Cardiac muscle cell (in vitro differentiated cells and primary cell): ENCODE data around the gene LYSMD2. TPM values are rescaled to one million over a fixed set of nuclear protein-coding genes. Genes with fewer than 3 reads are reported as not detected.

Experiments
- DNase-seq, 2 donors: peaks; one replicate each; pipeline versions ENCODE4 v3.0.0 to v3.0.0-alpha.2; 2010 to 2017; ENCODE audit warnings: low read depth in 1 of 2, low spot score in 1 of 2
- H3K27ac ChIP-seq: fragments of 200-600 bp; sonication (generic); 2 replicates; pipeline ENCODE4 v1.5.1; 2016
- H3K27me3 ChIP-seq: fragments of 200-600 bp; sonication (generic); 2 replicates; pipeline ENCODE4 v1.6.0; 2016; ENCODE audit warnings: control low read depth
- H3K36me3 ChIP-seq: fragments of 200-600 bp; sonication (generic); 2 replicates; pipeline ENCODE4 v1.5.1; 2016; ENCODE audit warnings: control low read depth
- H3K4me1 ChIP-seq: fragments of 200-600 bp; sonication (generic); 2 replicates; pipeline ENCODE4 v1.8.1; 2017; ENCODE audit warnings: low read depth, mild to moderate bottlenecking, mixed run types
- H3K4me3 ChIP-seq: fragments of 200-600 bp; sonication (generic); 2 replicates; pipeline ENCODE4 v1.5.1; 2016; ENCODE audit warnings: mild to moderate bottlenecking
- H3K9me3 ChIP-seq: fragments of 200-600 bp; sonication (generic); 2 replicates; pipeline ENCODE4 v1.5.1; 2017; ENCODE audit warnings: low read depth, mild to moderate bottlenecking, control low read depth
- polyA plus RNA-seq: library from polyadenylated mRNA; unstranded; fragments of >200 nt; fragmentation: Nextera tagmentation; extraction: Ambion mirVana; gene quantifications from 2 replicates; pipeline ENCODE4 v1.2.1, GENCODE V29; 2016
- total RNA-seq: library from RNA; depleted of rRNA; stranded (reverse); fragments of >200 nt; gene quantifications from 2 replicates; pipeline ENCODE4 v1.2.3, GENCODE V29; 2016
- TF ChIP-seq, protein P1 (sequence below): IDR thresholded peaks from 2 replicates; pipeline ENCODE4 v1.5.1; 2012; ENCODE audit warnings: low read depth, mild to moderate bottlenecking, low read length

Gene LYSMD2
- total and polyA plus RNA-seq, 2 experiments from 2014 or later: 1.7 to 1.9 TPM

DNA sequence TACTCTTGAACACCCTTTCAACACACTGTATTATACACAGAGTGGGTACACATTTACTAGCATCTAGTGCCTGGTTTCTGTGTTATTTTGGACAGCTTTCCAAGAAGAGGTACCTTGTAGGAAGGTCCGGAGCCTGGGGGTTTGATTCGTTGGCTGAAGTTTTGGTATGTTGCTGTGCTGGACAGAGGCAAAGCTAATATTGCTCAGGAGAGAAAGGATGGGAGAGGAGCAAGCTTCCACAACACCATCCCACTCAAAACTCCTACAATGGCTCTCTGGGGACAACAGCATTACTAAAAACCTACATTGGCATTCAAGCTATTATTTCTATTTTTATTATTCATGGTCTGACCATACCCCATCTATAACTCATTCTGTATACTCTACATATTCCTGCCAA lies 1.1 kb upstream of the LYSMD2 start:
- Histone ChIP-seq H3K36me3 (no peaks in the 10 kb centered on the region), H3K9me3 (no peaks in the 10 kb centered on the region), H3K27ac (no peak overlapping the region), H3K27me3 (peaks cover 42% of the 10 kb centered on the region), H3K4me3 (no peak overlapping the region), H3K4me1 (no peaks in the 10 kb centered on the region)
- TF ChIP-seq, protein P1, sequence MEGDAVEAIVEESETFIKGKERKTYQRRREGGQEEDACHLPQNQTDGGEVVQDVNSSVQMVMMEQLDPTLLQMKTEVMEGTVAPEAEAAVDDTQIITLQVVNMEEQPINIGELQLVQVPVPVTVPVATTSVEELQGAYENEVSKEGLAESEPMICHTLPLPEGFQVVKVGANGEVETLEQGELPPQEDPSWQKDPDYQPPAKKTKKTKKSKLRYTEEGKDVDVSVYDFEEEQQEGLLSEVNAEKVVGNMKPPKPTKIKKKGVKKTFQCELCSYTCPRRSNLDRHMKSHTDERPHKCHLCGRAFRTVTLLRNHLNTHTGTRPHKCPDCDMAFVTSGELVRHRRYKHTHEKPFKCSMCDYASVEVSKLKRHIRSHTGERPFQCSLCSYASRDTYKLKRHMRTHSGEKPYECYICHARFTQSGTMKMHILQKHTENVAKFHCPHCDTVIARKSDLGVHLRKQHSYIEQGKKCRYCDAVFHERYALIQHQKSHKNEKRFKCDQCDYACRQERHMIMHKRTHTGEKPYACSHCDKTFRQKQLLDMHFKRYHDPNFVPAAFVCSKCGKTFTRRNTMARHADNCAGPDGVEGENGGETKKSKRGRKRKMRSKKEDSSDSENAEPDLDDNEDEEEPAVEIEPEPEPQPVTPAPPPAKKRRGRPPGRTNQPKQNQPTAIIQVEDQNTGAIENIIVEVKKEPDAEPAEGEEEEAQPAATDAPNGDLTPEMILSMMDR: no peak
- DNase-seq: peak in 1 of 2 donors; percentile 38

DNA sequence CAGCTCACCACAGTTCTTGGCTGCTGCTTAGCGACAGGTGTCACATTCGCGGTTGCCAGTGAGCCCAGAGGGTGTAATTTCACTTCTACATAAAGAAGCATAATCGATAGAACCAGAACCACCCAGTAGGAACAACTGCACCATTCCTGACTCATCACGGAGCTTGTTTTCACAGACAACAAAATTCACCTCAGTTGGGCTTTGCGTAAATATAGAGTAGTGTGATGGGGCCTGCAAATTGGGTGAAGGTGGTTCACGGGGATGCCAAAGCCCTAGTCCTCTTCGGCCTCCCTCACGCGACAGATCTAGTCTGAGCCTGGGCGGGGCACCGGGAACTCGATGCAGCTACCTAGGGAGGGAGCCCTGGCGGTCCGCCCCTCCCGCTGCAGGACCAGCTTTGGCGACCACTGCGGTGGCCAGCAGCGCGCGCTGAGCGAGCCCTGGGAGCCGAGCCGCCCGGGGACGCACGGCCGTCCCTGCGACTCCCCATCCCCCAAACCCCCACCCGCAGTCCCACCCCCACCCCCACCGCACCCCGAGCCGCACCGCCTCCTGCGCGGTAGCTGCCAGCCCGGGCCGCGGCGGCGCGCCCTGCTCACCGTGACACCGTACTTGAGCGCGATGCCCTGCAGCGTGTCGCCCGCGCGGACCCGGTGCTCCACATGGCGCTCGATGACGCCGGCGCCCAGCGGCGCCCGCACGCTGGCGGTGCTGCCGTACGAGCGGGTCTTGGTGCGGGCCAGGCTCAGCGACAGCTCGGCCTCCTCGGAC lies 519 bp downstream of the LYSMD2 start:
- H3K4me1 ChIP-seq: no peaks in the 10 kb centered on the region
- DNase-seq: peak; percentile 24 to 58
- no peaks in the 10 kb centered on the region for H3K9me3 ChIP-seq
- no peak overlapping the region for H3K27ac ChIP-seq
- H3K4me3 ChIP-seq: peak overlapping the region; percentile 41
- TF ChIP-seq, protein P1: no peak
- peaks cover 37% of the 10 kb centered on the region for H3K27me3 ChIP-seq
- no peaks in the 10 kb centered on the region for H3K36me3 ChIP-seq

DNA sequence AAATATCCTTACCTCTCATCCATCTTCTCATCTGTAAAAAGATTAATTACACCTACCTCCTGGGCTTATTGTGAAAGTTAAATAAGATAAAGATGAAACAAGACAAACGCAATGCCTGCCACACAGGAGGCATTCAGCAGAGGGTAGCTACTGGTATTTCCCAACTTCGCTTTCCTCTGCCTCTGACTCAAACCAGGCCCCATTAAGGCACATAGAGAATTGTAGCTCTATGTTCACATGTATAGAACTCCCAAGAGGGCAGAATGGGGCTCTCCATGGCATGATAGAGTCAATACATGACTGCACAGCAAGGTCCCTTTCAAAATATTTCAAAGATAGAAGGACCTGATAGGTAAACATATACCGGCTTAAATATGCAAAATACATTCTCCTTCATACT lies 1.4 kb downstream of the LYSMD2 start:
- TF ChIP-seq, protein P1: no peak
- H3K36me3 ChIP-seq: no peaks in the 10 kb centered on the region
- H3K4me1 ChIP-seq: no peaks in the 10 kb centered on the region
- no peak overlapping the region for H3K4me3 ChIP-seq
- no peaks in the 10 kb centered on the region for H3K9me3 ChIP-seq
- DNase-seq: peak in 1 of 2 donors; percentile 37
- H3K27me3 ChIP-seq: peaks cover 37% of the 10 kb centered on the region
- no peak overlapping the region for H3K27ac ChIP-seq

DNA sequence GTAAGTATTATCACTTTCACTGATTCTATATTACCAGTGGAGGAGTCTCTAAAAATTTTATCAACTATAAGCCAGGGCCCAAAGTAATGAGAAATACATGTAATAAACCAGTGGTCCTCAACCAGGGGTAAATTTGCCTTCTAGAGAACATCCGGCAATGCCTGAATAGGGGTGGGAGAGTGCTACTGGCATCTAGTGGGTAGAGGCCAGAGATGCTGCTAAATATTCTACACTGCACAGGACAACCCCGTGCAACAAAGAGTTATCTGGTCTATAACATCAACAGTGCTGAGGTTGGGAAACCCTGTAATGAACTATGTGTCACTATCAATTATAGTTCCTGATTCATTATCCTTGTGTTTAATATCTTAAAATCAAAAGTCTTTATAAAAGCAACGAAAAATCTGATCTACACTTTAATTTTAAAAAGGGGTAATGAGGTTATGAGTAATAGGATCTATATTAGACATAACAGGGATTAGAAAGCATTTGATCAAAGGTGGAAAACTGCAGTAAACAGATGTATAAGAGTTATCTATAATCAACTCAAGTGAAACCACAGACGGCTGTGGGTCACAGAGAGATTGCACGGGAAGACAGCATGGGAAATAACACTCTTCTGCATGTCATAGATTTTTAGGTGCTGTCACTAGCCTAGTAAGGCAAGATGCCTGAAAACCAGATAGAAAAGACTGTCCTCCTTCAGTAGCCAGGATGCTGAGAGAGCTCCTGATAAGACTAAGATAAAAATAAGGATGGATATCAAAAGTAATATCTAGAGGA lies 2.0 kb downstream of the LYSMD2 start:
- no peaks in the 10 kb centered on the region for H3K36me3 ChIP-seq
- no peaks in the 10 kb centered on the region for H3K9me3 ChIP-seq
- H3K4me1 ChIP-seq: no peaks in the 10 kb centered on the region
- no peak overlapping the region for H3K27ac ChIP-seq
- H3K4me3 ChIP-seq: no peak overlapping the region
- no peak for DNase-seq
- peaks cover 37% of the 10 kb centered on the region for H3K27me3 ChIP-seq
- TF ChIP-seq, protein P1: no peak

DNA sequence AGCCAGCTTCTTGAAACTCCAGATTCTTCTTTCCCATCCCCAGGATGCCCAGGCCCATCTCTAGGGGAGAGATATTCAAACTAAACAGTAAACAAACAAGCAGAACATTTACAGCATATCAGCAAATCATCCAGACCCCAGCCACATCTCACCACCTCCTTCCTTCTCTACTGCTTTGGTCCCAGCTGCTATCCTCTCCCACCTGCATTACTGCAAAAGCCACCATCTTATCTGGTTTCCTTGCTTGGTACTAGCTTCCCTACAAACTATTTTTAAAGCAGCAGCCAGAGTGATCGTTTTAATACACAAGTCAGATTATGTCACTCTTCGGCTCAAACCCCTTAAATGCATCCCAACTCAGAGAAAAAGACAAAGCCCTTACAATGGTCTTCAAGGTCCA lies 4.8 kb downstream of the LYSMD2 start:
- H3K4me3 ChIP-seq: no peak overlapping the region
- TF ChIP-seq, protein P1: no peak

More for the DNA sequence above, 4.8 kb downstream of the LYSMD2 start:
- Histone ChIP-seq H3K27me3 (peaks cover 24% of the 10 kb centered on the region), H3K4me1 (no peaks in the 10 kb centered on the region), H3K36me3 (no peaks in the 10 kb centered on the region), H3K9me3 (no peaks in the 10 kb centered on the region), H3K27ac (no peak overlapping the region)
- no peak for DNase-seq
